Measurements from ENCODE around the gene USO1. TPM values are rescaled to one million over a fixed set of nuclear protein-coding genes. Genes with fewer than 3 reads are reported as not detected.
A peak's percentile ranks its signal among the peaks of the same experiment; 100 is the strongest.
"Not testable (repeated sequence)": the region's sequence is repeated elsewhere in the genome, so short reads cannot be mapped to it uniquely, and the experiment has no call there.

Gene USO1
- total and polyA plus RNA-seq, 9 donors, result 50.7 to 91.3 (median 70.8) TPM

GRCh38 chr4:75715105-75715799 is 9.1 kb upstream of the USO1 start:
- Histone ChIP-seq H3K9me3 (no peaks in the 10 kb centered on the region), H3K36me3 (no peaks in the 10 kb centered on the region), H3K27ac (no peak overlapping the region), H3K27me3 (no peaks in the 10 kb centered on the region), H3K4me1 (ENCODE audit: insufficient read depth) (peaks cover 7% of the 10 kb centered on the region), H3K4me3 (no peak overlapping the region)
- peak in 1 of 5 donors; percentile 15 for DNase-seq
- 22 to 33% (median 22%) methylated on average over 4 of the region's 4 CpGs for WGBS, 3 donors
- TF ChIP-seq POLR2A (IDR thresholded peaks at IDR 0.05) (no peak), CTCF (IDR thresholded peaks at IDR 0.05) (no peak), EP300 (IDR thresholded peaks at IDR 0.05) (no peak)
- intact Hi-C loops (cut with DNase I), result no loop called here

GRCh38 chr4:75716054-75716453 is 8.3 kb upstream of the USO1 start:
- H3K36me3 ChIP-seq; H3K4me1 ChIP-seq (ENCODE audit: insufficient read depth); H3K9me3 ChIP-seq; H3K27me3 ChIP-seq; H3K4me3 ChIP-seq; intact Hi-C loops (cut with DNase I): not testable (repeated sequence)
- DNase-seq, result peak in 1 of 5 donors; percentile 6
- WGBS, 3 donors, result 77 to 96% (median 92%) methylated on average over 3 of the region's 3 CpGs
- peak overlapping the region in 1 of 2 donors; percentile 13 for H3K27ac ChIP-seq

- intact Hi-C loops (cut with DNase I), result no loop called here
- Histone ChIP-seq H3K36me3 (no peaks in the 10 kb centered on the region), H3K9me3 (no peaks in the 10 kb centered on the region), H3K27me3 (no peaks in the 10 kb centered on the region), H3K4me1 (ENCODE audit: insufficient read depth) (peaks cover 9% of the 10 kb centered on the region), H3K4me3 (no peak overlapping the region), H3K27ac (no peak overlapping the region)
- no peak for TF ChIP-seq EP300 (IDR thresholded peaks at IDR 0.05)
- TF ChIP-seq CTCF (IDR thresholded peaks at IDR 0.05), result no peak
- no peak for TF ChIP-seq POLR2A (IDR thresholded peaks at IDR 0.05)
- 88 to 97% (median 95%) methylated on average over 1 of the region's 1 CpG for WGBS, 3 donors
- DNase-seq, result no peak
Observed at GRCh38 chr4:75717408-75717807, 7.0 kb upstream of the USO1 start.

GRCh38 chr4:75718529-75718928 is 5.8 kb upstream of the USO1 start:
- TF ChIP-seq EP300 (IDR thresholded peaks at IDR 0.05), result no peak
- TF ChIP-seq POLR2A (IDR thresholded peaks at IDR 0.05), result no peak
- TF ChIP-seq CTCF (IDR thresholded peaks at IDR 0.05), result no peak
- WGBS, 3 donors, result 74 to 80% (median 75%) methylated on average over 2 of the region's 2 CpGs
- peaks cover 12% of the 10 kb centered on the region for H3K4me1 ChIP-seq (ENCODE audit: insufficient read depth)
- intact Hi-C loops (cut with DNase I), result no loop called here
- H3K27ac ChIP-seq, result no peak overlapping the region
- no peak for DNase-seq
- no peaks in the 10 kb centered on the region for H3K9me3 ChIP-seq
- no peak overlapping the region for H3K4me3 ChIP-seq
- H3K27me3 ChIP-seq, result no peaks in the 10 kb centered on the region
- H3K36me3 ChIP-seq, result no peaks in the 10 kb centered on the region

- no peak overlapping the region for H3K4me3 ChIP-seq
- H3K27me3 ChIP-seq, result no peaks in the 10 kb centered on the region
- intact Hi-C loops (cut with DNase I), result loop anchor here in 2 of 4 donors (5.0 to 10.0 kb wide), 2 partner anchors 45 to 48 kb away; partner anchors contain the start of gene G3BP2 (in 1 of the 2)
- no peaks in the 10 kb centered on the region for H3K9me3 ChIP-seq
- H3K36me3 ChIP-seq, result no peaks in the 10 kb centered on the region
- H3K27ac ChIP-seq, result no peak overlapping the region
- TF ChIP-seq POLR2A (IDR thresholded peaks at IDR 0.05), result no peak
- TF ChIP-seq CTCF (IDR thresholded peaks at IDR 0.05), result no peak
- no peak for TF ChIP-seq EP300 (IDR thresholded peaks at IDR 0.05)
- DNase-seq, result no peak
- peaks cover 4% of the 10 kb centered on the region for H3K4me1 ChIP-seq (ENCODE audit: insufficient read depth)
- WGBS, 3 donors, result 55 to 62% (median 60%) methylated on average over 3 of the region's 3 CpGs
Observed at GRCh38 chr4:75722417-75722816, 2.0 kb upstream of the USO1 start.
